MM.1S (cell line): ENCODE measurements around the gene GRIK3.

ENCODE experiments used
- EZH2phosphoT487 ChIP-seq: fragments of 300-600 bp; sonication (generic); IDR thresholded peaks from 2 replicates; pipeline ENCODE4 v1.6.1; 2018; ENCODE audit warnings: antibody characterized with exemption, low read length
- TF ChIP-seq, protein P1 (sequence below): fragments of 300-600 bp; sonication (generic); IDR thresholded peaks from 2 replicates; pipeline ENCODE4 v1.5.1; 2016; ENCODE audit warnings: antibody characterized with exemption, low read length, mixed read lengths

DNA sequence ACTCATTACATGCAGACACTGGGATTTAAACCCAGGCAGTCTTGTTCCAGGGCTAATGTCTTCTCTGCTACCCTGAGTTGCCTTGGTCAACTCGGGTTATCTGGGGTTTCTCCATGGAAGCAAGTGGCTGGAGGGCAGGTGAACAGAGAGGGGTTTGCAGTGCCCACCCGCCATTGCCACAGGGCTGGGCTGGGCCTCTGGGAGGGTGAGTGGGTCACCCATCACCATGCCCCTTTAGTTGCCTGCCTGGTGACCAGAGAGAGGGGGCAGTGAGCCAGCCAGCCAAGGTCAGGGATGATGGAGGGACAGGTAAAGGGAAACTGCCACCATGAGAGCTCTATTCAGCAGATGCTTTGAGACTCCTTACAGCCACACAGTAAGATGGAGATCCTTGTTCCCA is 53.2 kb downstream of the GRIK3 start:
- TF ChIP-seq, protein P1, sequence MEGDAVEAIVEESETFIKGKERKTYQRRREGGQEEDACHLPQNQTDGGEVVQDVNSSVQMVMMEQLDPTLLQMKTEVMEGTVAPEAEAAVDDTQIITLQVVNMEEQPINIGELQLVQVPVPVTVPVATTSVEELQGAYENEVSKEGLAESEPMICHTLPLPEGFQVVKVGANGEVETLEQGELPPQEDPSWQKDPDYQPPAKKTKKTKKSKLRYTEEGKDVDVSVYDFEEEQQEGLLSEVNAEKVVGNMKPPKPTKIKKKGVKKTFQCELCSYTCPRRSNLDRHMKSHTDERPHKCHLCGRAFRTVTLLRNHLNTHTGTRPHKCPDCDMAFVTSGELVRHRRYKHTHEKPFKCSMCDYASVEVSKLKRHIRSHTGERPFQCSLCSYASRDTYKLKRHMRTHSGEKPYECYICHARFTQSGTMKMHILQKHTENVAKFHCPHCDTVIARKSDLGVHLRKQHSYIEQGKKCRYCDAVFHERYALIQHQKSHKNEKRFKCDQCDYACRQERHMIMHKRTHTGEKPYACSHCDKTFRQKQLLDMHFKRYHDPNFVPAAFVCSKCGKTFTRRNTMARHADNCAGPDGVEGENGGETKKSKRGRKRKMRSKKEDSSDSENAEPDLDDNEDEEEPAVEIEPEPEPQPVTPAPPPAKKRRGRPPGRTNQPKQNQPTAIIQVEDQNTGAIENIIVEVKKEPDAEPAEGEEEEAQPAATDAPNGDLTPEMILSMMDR, result no peak
- TF ChIP-seq EZH2phosphoT487, result no peak
